HepG2 (cell line): ENCODE results near the gene STARD8. TPM values are rescaled to one million over a fixed set of nuclear protein-coding genes. Genes with fewer than 3 reads are reported as not detected.

Experiments
- ATAC-seq: fragments of 200-7000 bp; cut with Tn5 transposase; 3 replicates; pipeline ENCODE4 v1.9.1; 2020; ENCODE audit warnings: mild to moderate bottlenecking, moderate library complexity
- BruUV-seq: library from RNA; stranded (reverse); fragments of 400-500 nt; replicated peaks from 2 replicates; lab custom pipeline; 2021; lab: Mats Ljungman, UMichigan
- CTCF ChIA-PET: fragments of 300-600 bp; formaldehyde crosslinking; extraction: SDS; loops from one replicate; lab custom pipeline; 2021; ENCODE audit warnings: low total read pairs, inconsistent platforms, low intra/inter-chr PET ratio; lab: Yijun Ruan, JAX
- POLR2A ChIA-PET: fragments of 350-600 bp; sonication (Branson Sonifier 250); formaldehyde crosslinking; loops from one replicate; lab custom pipeline; 2020; ENCODE audit warnings: antibody characterized with exemption, inconsistent platforms; lab: Yijun Ruan, JAX
- DNase-seq: peaks from one replicate; pipeline ENCODE4 v3.0.0-alpha.2; 2015; ENCODE audit warnings: low spot score
- FAIRE-seq: peaks from 3 replicates; lab custom pipeline; 2011; peaks lifted over from hg19 to GRCh38; lab: Jason Lieb, UNC
- H2AFZ ChIP-seq: one replicate; pipeline ENCODE4 v1.6.1; 2011; ENCODE audit warnings: low read length, inconsistent platforms
- H3K27ac ChIP-seq: fragments of 300-600 bp; 3 replicates; pipeline ENCODE4 v1.8.0; 2011; ENCODE audit warnings: mixed run types, mild to moderate bottlenecking, mixed read lengths, low read length, inconsistent platforms; ENCODE audit not compliant: insufficient read depth; ENCODE audit errors: extremely low read length
- H3K27me3 ChIP-seq, 2 experiments: fragments of 200-600 bp in 1 of 2; 2 replicates in 1 of 2; 3 replicates in 1 of 2; pipeline versions ENCODE4 v1.6.0 to v1.8.0; 2011; ENCODE audit warnings: low read length in 2 of 2, mild to moderate bottlenecking in 2 of 2, moderate library complexity in 2 of 2, inconsistent platforms in 1 of 2; ENCODE audit not compliant: insufficient read depth in 2 of 2, control insufficient read depth in 1 of 2
- H3K36me3 ChIP-seq, 2 experiments: fragments of 200-600 bp in 1 of 2; replicated peaks in 1 of 2; 2 replicates in 1 of 2; 3 replicates in 1 of 2; pipeline versions ENCODE4 v1.5.1 to v1.8.0; 2011; ENCODE audit warnings: low read length in 2 of 2, inconsistent platforms in 1 of 2; ENCODE audit not compliant: insufficient read depth in 2 of 2, control insufficient read depth in 1 of 2
- H3K4me1 ChIP-seq: 2 replicates; pipeline ENCODE4 v1.5.1; 2012; ENCODE audit warnings: low read length, inconsistent platforms; ENCODE audit not compliant: insufficient read depth
- H3K4me2 ChIP-seq: 2 replicates; pipeline ENCODE4 v1.6.0; 2011; ENCODE audit warnings: low read depth, low read length, inconsistent platforms
- H3K4me3 ChIP-seq, 3 experiments: fragments of 200-600 bp in 1 of 3; sonication (generic), shearing (Covaris generic) in 1 of 3; replicated peaks in 1 of 3; 2 replicates each; pipeline ENCODE4 v1.5.1; 2011 to 2016; ENCODE audit warnings: low read length in 3 of 3, inconsistent platforms in 2 of 3, low read depth in 2 of 3, mild to moderate bottlenecking in 2 of 3, control low read depth in 1 of 3, mixed read lengths in 1 of 3; ENCODE audit not compliant: insufficient read depth in 1 of 3
- H3K79me2 ChIP-seq: one replicate; pipeline ENCODE4 v1.6.1; 2011; ENCODE audit warnings: low read length, inconsistent platforms; ENCODE audit not compliant: insufficient read depth
- H3K9ac ChIP-seq: 2 replicates; pipeline ENCODE4 v1.6.0; 2011; ENCODE audit warnings: mild to moderate bottlenecking, low read depth, low read length, inconsistent platforms; ENCODE audit not compliant: insufficient read depth
- H3K9me3 ChIP-seq: 2 replicates; pipeline ENCODE4 v1.5.1; 2012; ENCODE audit warnings: mild to moderate bottlenecking, low read length
- H4K20me1 ChIP-seq: 2 replicates; pipeline ENCODE4 v1.6.0; 2011; ENCODE audit warnings: inconsistent platforms, mild to moderate bottlenecking, low read length, moderate library complexity; ENCODE audit not compliant: insufficient read depth
- CBX1 ChIP-seq: IDR thresholded peaks from one replicate; pipeline ENCODE4 v1.6.1; 2016; ENCODE audit warnings: antibody characterized with exemption, low read depth
- GTF3A ChIP-seq: sonication (generic); formaldehyde crosslinking; conservative IDR thresholded peaks from 2 replicates; pipeline ENCODE4 v1.4.0; 2020; ENCODE audit warnings: mild to moderate bottlenecking, missing genetic modification reagents
- MTA3 ChIP-seq: sonication (generic); formaldehyde crosslinking; IDR thresholded peaks from 2 replicates; pipeline ENCODE4 v1.4.0; 2020; ENCODE audit warnings: missing genetic modification reagents
- NFAT5 ChIP-seq: sonication (generic); formaldehyde crosslinking; IDR thresholded peaks from 2 replicates; pipeline ENCODE4 v1.4.0; 2020; ENCODE audit warnings: missing genetic modification reagents
- NFKB2 ChIP-seq: sonication (generic); formaldehyde crosslinking; IDR thresholded peaks from 2 replicates; pipeline ENCODE4 v1.4.0; 2020; ENCODE audit warnings: missing genetic modification reagents, borderline replicate concordance
- NR0B2 ChIP-seq: sonication (generic); formaldehyde crosslinking; IDR thresholded peaks from 2 replicates; pipeline ENCODE4 v1.4.0; 2020; ENCODE audit warnings: mild to moderate bottlenecking, missing genetic modification reagents
- RNF219 ChIP-seq: sonication (generic); formaldehyde crosslinking; IDR thresholded peaks from 2 replicates; pipeline ENCODE4 v1.5.0; 2020; ENCODE audit warnings: mild to moderate bottlenecking, missing genetic modification reagents
- SOX6 ChIP-seq, 2 experiments: fragments of 450-650 bp in 1 of 2; sonication (generic) in 1 of 2; formaldehyde crosslinking in 1 of 2; IDR thresholded peaks; 2 replicates each; pipeline versions ENCODE4 v1.4.0 to v1.6.1; 2017 to 2020; ENCODE audit warnings: antibody characterized with exemption in 1 of 2, mild to moderate bottlenecking in 1 of 2, missing genetic modification reagents in 1 of 2
- SRSF1 ChIP-seq: fragments of 200-400 bp; formaldehyde crosslinking; optimal IDR thresholded peaks from 2 replicates; pipeline ENCODE3; 2017; ENCODE audit warnings: mild to moderate bottlenecking, low read depth, low read length, moderate library complexity
- WIZ ChIP-seq: sonication (generic); formaldehyde crosslinking; IDR thresholded peaks from 2 replicates; pipeline ENCODE4 v1.5.1; 2020; ENCODE audit warnings: mild to moderate bottlenecking, missing genetic modification reagents
- ZNF280B ChIP-seq: sonication (generic); formaldehyde crosslinking; IDR thresholded peaks from 2 replicates; pipeline ENCODE4 v1.5.0; 2020; ENCODE audit warnings: missing genetic modification reagents, mild to moderate bottlenecking, borderline replicate concordance
- ZNF501 ChIP-seq: sonication (generic); formaldehyde crosslinking; IDR thresholded peaks from 2 replicates; pipeline ENCODE4 v1.5.1; 2020; ENCODE audit warnings: mild to moderate bottlenecking, moderate library complexity, missing genetic modification reagents
- ZNF530 ChIP-seq: sonication (generic); formaldehyde crosslinking; IDR thresholded peaks from 2 replicates; pipeline ENCODE4 v1.5.0; 2020; ENCODE audit warnings: low read depth, mild to moderate bottlenecking, missing genetic modification reagents
- ZZZ3 ChIP-seq: sonication (generic); formaldehyde crosslinking; IDR thresholded peaks from 2 replicates; pipeline ENCODE4 v1.4.0; 2020; ENCODE audit warnings: missing genetic modification reagents, mild to moderate bottlenecking, borderline replicate concordance
- WGBS: methylation state at CpG from one replicate; pipeline ENCODE4 v1.1.6; 2017; ENCODE audit warnings: low lambda C conversion rate; 5-methylcytosine and 5-hydroxymethylcytosine counted together
- in situ Hi-C: cut with HindIII; loops from 2 replicates; pipeline ENCODE4 v1.10.0; 2017; ENCODE audit warnings: low pct_unique_long_range_greater_than_20kb; ENCODE audit not compliant: extremely low pct_ligation_motif_present
- intact Hi-C: fragments of 100-400 bp; cut with micrococcal nuclease; formaldehyde crosslinking; loops from one replicate; pipeline ENCODE4 v1.10.0; 2022; ENCODE audit not compliant: unreplicated experiment
- polyA plus RNA-seq, 8 experiments: library from polyadenylated mRNA; depleted of rRNA in 3 of 8; stranded (reverse) in 7 of 8; unstranded in 1 of 8; fragments of >200 nt; fragmentation: Illumina TruSeq in 4 of 8; extraction: Trizol in 4 of 8; gene quantifications; 2 replicates each; pipeline versions ENCODE4 v1.2.1 to v1.2.3, GENCODE V29; 2011 to 2016; ENCODE audit warnings: low read depth in 4 of 8, missing spikeins in 1 of 8, mixed read lengths in 1 of 8; ENCODE audit not compliant: insufficient read depth in 1 of 8
- total RNA-seq, 5 experiments: library from RNA; depleted of rRNA; stranded (reverse); fragments of >200 nt; fragmentation: Illumina TruSeq; extraction: Trizol; gene quantifications; 2 replicates each; pipeline ENCODE4 v1.2.3, GENCODE V29; 2016; ENCODE audit warnings: low read depth in 1 of 5

Gene STARD8
- total and polyA plus RNA-seq, 2 of the 13 experiments (the other 11 are each of a cell fraction or from before 2014, with no cell fraction given), result 0.02 to 0.09 TPM

DNA sequence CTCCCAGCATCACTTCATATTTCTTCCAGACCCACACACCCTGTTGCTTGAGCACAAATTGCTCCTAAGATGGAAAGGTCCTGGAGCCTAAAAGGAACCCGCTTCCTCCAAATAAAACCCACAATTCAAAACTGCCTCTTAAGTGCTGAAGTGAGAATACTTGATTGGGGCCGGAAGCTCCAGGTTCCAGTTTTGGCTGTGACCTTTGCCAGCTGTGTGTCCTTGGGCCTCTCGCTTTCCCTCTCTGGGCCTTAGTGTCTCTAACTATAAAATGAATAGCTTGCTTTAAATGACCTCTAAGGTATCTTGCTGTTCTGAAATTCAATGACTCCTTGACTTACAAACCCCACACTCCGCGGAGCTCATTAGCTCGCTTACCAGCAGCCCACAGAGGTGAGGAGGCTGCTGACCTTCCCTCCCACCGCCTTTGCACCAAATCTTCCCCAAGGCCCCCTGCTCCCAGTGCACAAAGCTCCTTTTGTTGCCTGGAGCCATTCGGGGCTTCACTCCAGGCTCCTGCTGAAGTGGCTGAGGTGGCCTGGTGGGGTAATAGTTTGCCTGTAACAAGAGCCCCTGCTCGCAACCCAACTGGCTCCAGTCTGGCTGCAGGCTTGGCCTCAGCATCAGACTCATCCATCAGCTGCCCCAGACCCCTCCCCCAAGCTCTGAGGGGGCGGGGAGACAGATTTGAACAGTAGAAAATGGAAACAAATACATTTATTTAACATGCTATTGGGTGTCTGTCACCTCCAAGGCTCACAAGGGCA, 21.8 kb downstream of the STARD8 start:
- 25% methylated on average over 4 of the region's 10 CpGs for WGBS
- in situ Hi-C loops (no loop called here), intact Hi-C loops (loop anchor here (5.0 kb wide), 1 partner anchor 157 kb away; no protein-coding TSS in a partner anchor)
- Histone ChIP-seq H3K27me3 (no peaks in the 10 kb centered on the region), H2AFZ (no peak overlapping the region), H3K4me2 (no peak overlapping the region), H3K79me2 (no peaks in the 10 kb centered on the region), H3K27ac (no peak overlapping the region), H3K9me3 (no peaks in the 10 kb centered on the region), H3K4me1 (no peaks in the 10 kb centered on the region), H3K36me3 (no peaks in the 10 kb centered on the region), H3K9ac (no peak overlapping the region), H4K20me1 (no peaks in the 10 kb centered on the region), H3K4me3 (no peak overlapping the region)
- ATAC-seq (no peak), DNase-seq (no peak), FAIRE-seq (no peak)
- BruUV-seq, result no TSS peak
- CTCF ChIA-PET, result no interaction called here
- POLR2A ChIA-PET, result no interaction called here
- TF ChIP-seq SRSF1, result no peak
- TF ChIP-seq CBX1, result no peak
- TF ChIP-seq WIZ (CRISPR knock-in tag), result no peak
- no peak for TF ChIP-seq MTA3 (CRISPR knock-in tag)
- TF ChIP-seq ZNF280B (CRISPR knock-in tag), result no peak
- no peak for TF ChIP-seq ZNF530 (CRISPR knock-in tag)
- TF ChIP-seq SOX6 (IDR thresholded peaks at IDR 0.05), result no peak
- TF ChIP-seq SOX6 (CRISPR knock-in tag; IDR thresholded peaks at IDR 0.05), result no peak
- TF ChIP-seq NFKB2, result no peak
- TF ChIP-seq NR0B2 (CRISPR knock-in tag), result no peak
- no peak for TF ChIP-seq ZZZ3 (CRISPR knock-in tag)
- no peak for TF ChIP-seq ZNF501 (CRISPR knock-in tag)
- no peak for TF ChIP-seq NFAT5 (CRISPR knock-in tag)
- TF ChIP-seq RNF219 (CRISPR knock-in tag), result no peak
- TF ChIP-seq GTF3A (CRISPR knock-in tag), result no peak
